ENCODE results near the gene PPME1.

The PPME1 gene

GRCh38 chr11:74248469-74248868, 77.4 kb downstream of the PPME1 start:
- Histone ChIP-seq H3K36me3 (ENCODE audit: control insufficient read depth, insufficient read depth, low read length) (peaks cover 12% of the 10 kb centered on the region), H3K27me3 (ENCODE audit: control insufficient read depth, insufficient read depth, low read length) (no peaks in the 10 kb centered on the region)

GRCh38 chr11:74249496-74249895, 78.4 kb downstream of the PPME1 start:
- no peak overlapping the region for H3K27ac ChIP-seq (ENCODE audit: low read depth, low read length)
- no peak overlapping the region for H3K4me3 ChIP-seq (ENCODE audit: low read length)
- H3K9ac ChIP-seq (ENCODE audit: low read length): no peak overlapping the region
- no peaks in the 10 kb centered on the region for H3K27me3 ChIP-seq (ENCODE audit: control insufficient read depth, insufficient read depth, low read length)
- peaks cover 15% of the 10 kb centered on the region for H3K36me3 ChIP-seq (ENCODE audit: control insufficient read depth, insufficient read depth, low read length)
- no peaks in the 10 kb centered on the region for H3K4me1 ChIP-seq (ENCODE audit: control insufficient read depth, insufficient read depth, low read length)

More at GRCh38 chr11:74248469-74248868, 77.4 kb downstream of the PPME1 start:
- H3K4me3 ChIP-seq (ENCODE audit: low read length): no peak overlapping the region
- no peak overlapping the region for H3K9ac ChIP-seq (ENCODE audit: low read length)
- H3K4me1 ChIP-seq (ENCODE audit: control insufficient read depth, insufficient read depth, low read length): no peaks in the 10 kb centered on the region
- H3K27ac ChIP-seq (ENCODE audit: low read depth, low read length): no peak overlapping the region

GRCh38 chr11:74253361-74253760, 82.3 kb downstream of the PPME1 start:
- Histone ChIP-seq H3K9ac (ENCODE audit: low read length) (no peak overlapping the region), H3K4me1 (ENCODE audit: control insufficient read depth, insufficient read depth, low read length) (peaks cover 4% of the 10 kb centered on the region), H3K36me3 (ENCODE audit: control insufficient read depth, insufficient read depth, low read length) (peaks cover 10% of the 10 kb centered on the region), H3K4me3 (ENCODE audit: low read length) (no peak overlapping the region), H3K27ac (ENCODE audit: low read depth, low read length) (no peak overlapping the region), H3K27me3 (ENCODE audit: control insufficient read depth, insufficient read depth, low read length) (no peaks in the 10 kb centered on the region)

GRCh38 chr11:74255741-74256375, 84.8 kb downstream of the PPME1 start:
- H3K4me1 ChIP-seq (ENCODE audit: control insufficient read depth, insufficient read depth, low read length): peaks cover 6% of the 10 kb centered on the region
- H3K36me3 ChIP-seq (ENCODE audit: control insufficient read depth, insufficient read depth, low read length): peaks cover 9% of the 10 kb centered on the region
- no peak overlapping the region for H3K4me3 ChIP-seq (ENCODE audit: low read length)
- no peaks in the 10 kb centered on the region for H3K27me3 ChIP-seq (ENCODE audit: control insufficient read depth, insufficient read depth, low read length)
- no peak overlapping the region for H3K9ac ChIP-seq (ENCODE audit: low read length)
- H3K27ac ChIP-seq (ENCODE audit: low read depth, low read length): no peak overlapping the region

GRCh38 chr11:74256378-74257133, 85.5 kb downstream of the PPME1 start:
- Histone ChIP-seq H3K9ac (ENCODE audit: low read length) (no peak overlapping the region), H3K27me3 (ENCODE audit: control insufficient read depth, insufficient read depth, low read length) (no peaks in the 10 kb centered on the region), H3K4me3 (ENCODE audit: low read length) (no peak overlapping the region), H3K4me1 (ENCODE audit: control insufficient read depth, insufficient read depth, low read length) (peaks cover 6% of the 10 kb centered on the region), H3K27ac (ENCODE audit: low read depth, low read length) (no peak overlapping the region), H3K36me3 (ENCODE audit: control insufficient read depth, insufficient read depth, low read length) (peaks cover 3% of the 10 kb centered on the region)

DNA sequence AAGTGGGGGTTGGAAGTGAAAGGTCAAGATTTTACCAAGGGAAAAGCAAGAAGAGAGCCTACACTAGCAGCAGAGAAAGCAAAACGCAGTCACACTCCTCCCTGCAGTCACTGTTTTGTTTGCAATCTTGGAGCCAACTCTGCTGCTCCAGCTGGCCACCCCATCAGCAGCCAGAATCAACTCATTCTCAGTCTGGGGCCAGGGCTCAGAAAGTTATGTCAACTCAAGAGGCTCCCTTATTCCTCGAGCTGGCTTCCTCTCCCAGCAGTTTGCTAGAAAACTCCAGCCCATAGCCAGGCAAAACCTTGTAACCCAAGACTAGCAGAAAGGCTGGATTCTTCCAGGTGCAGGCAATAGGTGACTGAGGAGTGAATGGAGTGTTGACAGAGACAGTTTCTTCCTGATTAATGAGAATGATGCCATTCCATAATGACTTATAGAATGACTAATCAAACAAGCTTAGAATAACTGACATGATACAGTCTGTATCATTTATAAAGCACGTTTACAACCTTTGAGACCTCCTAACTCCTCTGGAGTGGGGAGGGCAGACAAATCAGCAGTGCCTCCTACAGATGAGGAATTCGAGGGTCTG, 87.0 kb downstream of the PPME1 start:
- no peak overlapping the region for H3K27ac ChIP-seq (ENCODE audit: low read depth, low read length)
- peaks cover 6% of the 10 kb centered on the region for H3K4me1 ChIP-seq (ENCODE audit: control insufficient read depth, insufficient read depth, low read length)
- no peaks in the 10 kb centered on the region for H3K27me3 ChIP-seq (ENCODE audit: control insufficient read depth, insufficient read depth, low read length)
- no peak overlapping the region for H3K4me3 ChIP-seq (ENCODE audit: low read length)
- H3K9ac ChIP-seq (ENCODE audit: low read length): no peak overlapping the region
- peaks cover 3% of the 10 kb centered on the region for H3K36me3 ChIP-seq (ENCODE audit: control insufficient read depth, insufficient read depth, low read length)

GRCh38 chr11:74262725-74263124, 91.6 kb downstream of the PPME1 start:
- H3K27ac ChIP-seq (ENCODE audit: low read depth, low read length): no peak overlapping the region
- H3K36me3 ChIP-seq (ENCODE audit: control insufficient read depth, insufficient read depth, low read length): no peaks in the 10 kb centered on the region
- peaks cover 6% of the 10 kb centered on the region for H3K4me1 ChIP-seq (ENCODE audit: control insufficient read depth, insufficient read depth, low read length)
- H3K27me3 ChIP-seq (ENCODE audit: control insufficient read depth, insufficient read depth, low read length): no peaks in the 10 kb centered on the region
- H3K4me3 ChIP-seq (ENCODE audit: low read length): no peak overlapping the region
- H3K9ac ChIP-seq (ENCODE audit: low read length): no peak overlapping the region

DNA sequence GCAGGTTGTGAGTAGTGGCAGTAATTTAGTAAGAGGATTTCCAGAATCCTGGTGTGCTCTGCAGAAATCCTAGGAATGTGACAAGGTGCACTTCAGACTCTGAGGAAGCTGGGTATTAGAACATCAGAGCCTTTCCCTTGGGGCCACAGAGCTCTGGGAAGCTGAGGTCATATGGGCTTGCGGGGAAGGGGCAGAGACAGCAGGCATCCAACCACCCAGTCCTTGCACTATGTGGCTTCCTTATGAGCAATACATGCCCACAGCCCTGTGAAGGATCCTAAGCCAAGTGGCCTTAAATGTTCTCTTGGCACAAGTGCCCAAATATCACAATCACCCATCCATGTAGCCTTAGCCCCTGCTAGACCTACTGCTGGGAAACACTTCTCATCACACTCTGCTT, 94.2 kb downstream of the PPME1 start:
- no peak overlapping the region for H3K27ac ChIP-seq (ENCODE audit: low read depth, low read length)
- no peak overlapping the region for H3K4me3 ChIP-seq (ENCODE audit: low read length)
- no peaks in the 10 kb centered on the region for H3K36me3 ChIP-seq (ENCODE audit: control insufficient read depth, insufficient read depth, low read length)
- H3K4me1 ChIP-seq (ENCODE audit: control insufficient read depth, insufficient read depth, low read length): no peaks in the 10 kb centered on the region
- no peaks in the 10 kb centered on the region for H3K27me3 ChIP-seq (ENCODE audit: control insufficient read depth, insufficient read depth, low read length)
- no peak overlapping the region for H3K9ac ChIP-seq (ENCODE audit: low read length)

DNA sequence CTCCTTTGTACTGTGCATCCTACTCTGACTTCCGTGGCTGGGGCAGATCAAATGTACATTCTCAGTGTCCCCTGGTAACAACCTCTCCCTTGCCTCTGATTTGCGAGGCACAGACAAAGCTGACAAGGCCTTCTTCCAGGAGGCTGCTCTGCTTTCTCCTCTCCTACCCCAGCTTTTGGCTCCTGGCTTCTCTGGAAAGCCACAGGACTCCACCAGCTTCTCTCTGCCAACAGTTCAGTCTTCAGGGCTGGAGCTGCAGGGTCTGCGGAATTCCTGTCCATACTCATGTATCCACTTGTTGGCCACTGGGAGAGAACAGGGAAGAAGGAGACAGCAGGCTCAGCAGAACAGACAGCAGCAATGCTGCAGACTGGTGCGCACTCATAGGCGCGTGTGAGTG, 95.9 kb downstream of the PPME1 start:
- Histone ChIP-seq H3K4me3 (ENCODE audit: low read length) (no peak overlapping the region), H3K27ac (ENCODE audit: low read depth, low read length) (no peak overlapping the region), H3K9ac (ENCODE audit: low read length) (no peak overlapping the region), H3K4me1 (ENCODE audit: control insufficient read depth, insufficient read depth, low read length) (no peaks in the 10 kb centered on the region), H3K36me3 (ENCODE audit: control insufficient read depth, insufficient read depth, low read length) (no peaks in the 10 kb centered on the region), H3K27me3 (ENCODE audit: control insufficient read depth, insufficient read depth, low read length) (no peaks in the 10 kb centered on the region)

- Histone ChIP-seq H3K27ac (ENCODE audit: low read depth, low read length) (no peak overlapping the region), H3K36me3 (ENCODE audit: control insufficient read depth, insufficient read depth, low read length) (no peaks in the 10 kb centered on the region), H3K9ac (ENCODE audit: low read length) (no peak overlapping the region), H3K4me3 (ENCODE audit: low read length) (no peak overlapping the region), H3K4me1 (ENCODE audit: control insufficient read depth, insufficient read depth, low read length) (no peaks in the 10 kb centered on the region), H3K27me3 (ENCODE audit: control insufficient read depth, insufficient read depth, low read length) (no peaks in the 10 kb centered on the region)
These were observed 97.4 kb downstream of the PPME1 start for GRCh38 chr11:74268456-74268855.

GRCh38 chr11:74269161-74269811, 98.2 kb downstream of the PPME1 start:
- Histone ChIP-seq H3K9ac (ENCODE audit: low read length) (no peak overlapping the region), H3K27ac (ENCODE audit: low read depth, low read length) (no peak overlapping the region), H3K36me3 (ENCODE audit: control insufficient read depth, insufficient read depth, low read length) (no peaks in the 10 kb centered on the region), H3K27me3 (ENCODE audit: control insufficient read depth, insufficient read depth, low read length) (no peaks in the 10 kb centered on the region), H3K4me3 (ENCODE audit: low read length) (no peak overlapping the region), H3K4me1 (ENCODE audit: control insufficient read depth, insufficient read depth, low read length) (no peaks in the 10 kb centered on the region)

- H3K9ac ChIP-seq (ENCODE audit: low read length): no peak overlapping the region
- H3K4me3 ChIP-seq (ENCODE audit: low read length): no peak overlapping the region
- no peaks in the 10 kb centered on the region for H3K4me1 ChIP-seq (ENCODE audit: control insufficient read depth, insufficient read depth, low read length)
- no peak overlapping the region for H3K27ac ChIP-seq (ENCODE audit: low read depth, low read length)
- no peaks in the 10 kb centered on the region for H3K36me3 ChIP-seq (ENCODE audit: control insufficient read depth, insufficient read depth, low read length)
- no peaks in the 10 kb centered on the region for H3K27me3 ChIP-seq (ENCODE audit: control insufficient read depth, insufficient read depth, low read length)
These were observed 101.2 kb downstream of the PPME1 start for GRCh38 chr11:74272276-74272675.
